ENCODE results near the gene AHNAK2. TPM values are rescaled to one million over a fixed set of nuclear protein-coding genes. Genes with fewer than 3 reads are reported as not detected.
"Not testable (repeated sequence)": the region's sequence is repeated elsewhere in the genome, so short reads cannot be mapped to it uniquely, and the experiment has no call there.

Gene AHNAK2
- total RNA-seq, 1 experiment from 2014 or later, result 191 TPM

GRCh38 chr14:104927432-104927816 is 50.8 kb downstream of the AHNAK2 start:
- no peak for DNase-seq (ENCODE audit: low spot score)

GRCh38 chr14:104926619-104927431 is 51.3 kb downstream of the AHNAK2 start:
- no peak for DNase-seq (ENCODE audit: low spot score)

GRCh38 chr14:104925855-104926609 is 52.1 kb downstream of the AHNAK2 start:
- no peak for DNase-seq (ENCODE audit: low spot score)

- DNase-seq (ENCODE audit: low spot score), result no peak
Measured at GRCh38 chr14:104925214-104925854, 52.8 kb downstream of the AHNAK2 start.

- DNase-seq (ENCODE audit: low spot score), result no peak
Measured at GRCh38 chr14:104924421-104925213, 53.6 kb downstream of the AHNAK2 start, which contains the start of gene PLD4. Gene PLD4, plus strand, starts transcription at chr14:104924879. Its CDS starts 2,262 bp downstream, at chr14:104927141.

GRCh38 chr14:104923640-104924420 is 54.3 kb downstream of the AHNAK2 start:
- DNase-seq (ENCODE audit: low spot score), result no peak

GRCh38 chr14:104919993-104920315 is 58.2 kb downstream of the AHNAK2 start:
- no peak for DNase-seq (ENCODE audit: low spot score)

- not testable (repeated sequence) for DNase-seq (ENCODE audit: low spot score)
Measured at GRCh38 chr14:104919152-104919992, 58.8 kb downstream of the AHNAK2 start.

- DNase-seq (ENCODE audit: low spot score), result no peak
Measured at GRCh38 chr14:104917993-104918392, 60.2 kb downstream of the AHNAK2 start.

- DNase-seq (ENCODE audit: low spot score), result no peak
Measured at GRCh38 chr14:104917116-104917515, 61.1 kb downstream of the AHNAK2 start.

GRCh38 chr14:104913435-104913834 is 64.7 kb downstream of the AHNAK2 start:
- DNase-seq (ENCODE audit: low spot score), result no peak

- no peak for DNase-seq (ENCODE audit: low spot score)
Measured at GRCh38 chr14:104912053-104912452, 66.1 kb downstream of the AHNAK2 start.

GRCh38 chr14:104908303-104908702 is 69.9 kb downstream of the AHNAK2 start:
- DNase-seq (ENCODE audit: low spot score), result no peak

GRCh38 chr14:104905579-104905933 is 72.6 kb downstream of the AHNAK2 start:
- not testable (repeated sequence) for DNase-seq (ENCODE audit: low spot score)

GRCh38 chr14:104904650-104905578 is 73.3 kb downstream of the AHNAK2 start:
- not testable (repeated sequence) for DNase-seq (ENCODE audit: low spot score)

- no peak for DNase-seq (ENCODE audit: low spot score)
Measured at GRCh38 chr14:104903990-104904389, 74.2 kb downstream of the AHNAK2 start.

- no peak for DNase-seq (ENCODE audit: low spot score)
Measured at GRCh38 chr14:104900639-104901512, 77.3 kb downstream of the AHNAK2 start.

GRCh38 chr14:104899781-104900180 is 78.4 kb downstream of the AHNAK2 start:
- DNase-seq (ENCODE audit: low spot score), result no peak

Measured in A172 (cell line).